B cell (primary cell): ENCODE data around the gene ZFYVE9. TPM values are rescaled to one million over a fixed set of nuclear protein-coding genes. Genes with fewer than 3 reads are reported as not detected.

ENCODE experiments used
- ATAC-seq: fragments of 200-7000 bp; cut with Tn5 transposase; one replicate; pipeline ENCODE4 v1.10.0; 2021; ENCODE audit warnings: low read depth, mild to moderate bottlenecking, moderate number of reproducible peaks, moderate library complexity
- CTCF ChIA-PET: fragments of 350-600 bp; sonication (Branson Sonifier 250); formaldehyde crosslinking; loops from one replicate; lab custom pipeline; 2021; ENCODE audit warnings: antibody characterized with exemption, inconsistent platforms; lab: Charles Lee
- POLR2A ChIA-PET: fragments of 350-600 bp; sonication (Branson Sonifier 250); formaldehyde crosslinking; loops from one replicate; lab custom pipeline; 2021; ENCODE audit warnings: antibody characterized with exemption; lab: Charles Lee
- DNase-seq: peaks from one replicate; pipeline ENCODE4 v3.0.0; 2013
- H2AFZ ChIP-seq: 2 replicates; pipeline ENCODE4 v1.6.1; 2012; ENCODE audit warnings: mild to moderate bottlenecking, low read depth, low read length; ENCODE audit not compliant: insufficient read depth, poor library complexity, severe bottlenecking
- H3K27ac ChIP-seq, 2 donors: 1 replicate in 1 of 2; 2 replicates in 1 of 2; pipeline ENCODE4 v1.5.1; 2012 to 2013; ENCODE audit warnings: low read length in 2 of 2, mild to moderate bottlenecking in 2 of 2, moderate library complexity in 1 of 2
- H3K27me3 ChIP-seq, 4 experiments: fragments of 200-600 bp in 1 of 4; sonication (generic) in 1 of 4; replicated peaks in 1 of 4; 1 replicate in 2 of 4; 2 replicates in 2 of 4; pipeline versions ENCODE4 v1.6.1 to v1.7.0; 2013 to 2016; ENCODE audit warnings: low read length in 3 of 4, mild to moderate bottlenecking in 2 of 4, mixed read lengths in 1 of 4, moderate library complexity in 1 of 4; ENCODE audit not compliant: insufficient read depth in 4 of 4, control insufficient read depth in 3 of 4; ENCODE audit errors: control extremely low read depth in 1 of 4
- H3K36me3 ChIP-seq, 2 experiments: replicated peaks in 1 of 2; 1 replicate in 1 of 2; 2 replicates in 1 of 2; pipeline versions ENCODE4 v1.6.1 to v1.7.1; 2013; ENCODE audit warnings: low read length in 1 of 2; ENCODE audit not compliant: insufficient read depth in 2 of 2, control insufficient read depth in 1 of 2; ENCODE audit errors: control extremely low read depth in 1 of 2, extremely low read depth in 1 of 2
- H3K4me1 ChIP-seq, 2 donors: fragments of 200-600 bp in 1 of 2; sonication (generic) in 1 of 2; 1 replicate in 1 of 2; 2 replicates in 1 of 2; pipeline versions ENCODE4 v1.5.1 to v1.6.1; 2013 to 2017; ENCODE audit warnings: low read length in 2 of 2; ENCODE audit not compliant: control insufficient read depth in 2 of 2, insufficient read depth in 2 of 2
- H3K4me2 ChIP-seq: replicated peaks from 2 replicates; pipeline ENCODE3; 2012; ENCODE audit warnings: mild to moderate bottlenecking, low read depth, low read length; ENCODE audit not compliant: poor library complexity, severe bottlenecking
- H3K4me3 ChIP-seq, 5 experiments: fragments of 200-600 bp in 1 of 5; sonication (generic) in 1 of 5; 1 replicate in 3 of 5; 2 replicates in 2 of 5; pipeline versions ENCODE4 v1.5.1 to v1.7.0; 2011 to 2016; ENCODE audit warnings: low read length in 4 of 5, mild to moderate bottlenecking in 4 of 5, low read depth in 2 of 5, control low read depth in 1 of 5, moderate library complexity in 1 of 5; ENCODE audit not compliant: insufficient read depth in 1 of 5; ENCODE audit errors: control extremely low read depth in 1 of 5, extremely low read depth in 1 of 5
- H3K79me2 ChIP-seq: fragments of 200-600 bp; sonication (generic); one replicate; pipeline ENCODE4 v1.6.0; 2016; ENCODE audit warnings: low read length; ENCODE audit not compliant: control insufficient read depth, insufficient read depth
- H3K9ac ChIP-seq: fragments of 200-600 bp; sonication (generic); 2 replicates; pipeline ENCODE4 v1.6.1; 2017; ENCODE audit warnings: mild to moderate bottlenecking, low read length, moderate library complexity
- H3K9me3 ChIP-seq, 3 donors: one replicate each; pipeline versions ENCODE4 v1.6.1 to v1.7.1; 2013; ENCODE audit warnings: low read length in 2 of 3; ENCODE audit not compliant: control insufficient read depth in 2 of 3, insufficient read depth in 1 of 3; ENCODE audit errors: control extremely low read depth in 1 of 3
- H4K20me1 ChIP-seq: 2 replicates; pipeline ENCODE4 v1.6.0; 2012; ENCODE audit warnings: mild to moderate bottlenecking, low read length; ENCODE audit not compliant: insufficient read depth, control insufficient read depth, poor library complexity, severe bottlenecking
- H3K27ac Mint-ChIP-seq: one replicate; pipeline ENCODE4 v1.8.0; 2021; ENCODE audit warnings: mixed read lengths
- H3K27me3 Mint-ChIP-seq: one replicate; pipeline ENCODE4 v1.8.0; 2021; ENCODE audit warnings: mixed read lengths
- H3K4me1 Mint-ChIP-seq: one replicate; pipeline ENCODE4 v1.8.0; 2021; ENCODE audit warnings: mixed read lengths
- H3K4me3 Mint-ChIP-seq: one replicate; pipeline ENCODE4 v1.8.0; 2021; ENCODE audit warnings: mixed read lengths
- H3K9me3 Mint-ChIP-seq: one replicate; pipeline ENCODE4 v1.8.0; 2022; ENCODE audit warnings: mixed read lengths; ENCODE audit not compliant: insufficient read depth
- CTCF ChIP-seq: fragments of 200-600 bp; IDR thresholded peaks from one replicate; pipeline ENCODE4 v1.8.0; 2022; ENCODE audit warnings: antibody characterized with exemption, mild to moderate bottlenecking
- EZH2 ChIP-seq: IDR thresholded peaks from 2 replicates; pipeline ENCODE4 v1.6.1; 2012; ENCODE audit warnings: borderline replicate concordance, low read depth, mild to moderate bottlenecking, moderate library complexity, low read length; ENCODE audit not compliant: insufficient read depth, poor library complexity, severe bottlenecking
- WGBS: methylation state at CpG from one replicate; pipeline ENCODE4 v1.1.5; 2013; ENCODE audit warnings: missing lambda C conversion rate; ENCODE audit not compliant: insufficient coverage; 5-methylcytosine and 5-hydroxymethylcytosine counted together
- intact Hi-C: fragments of 100-400 bp; cut with micrococcal nuclease; formaldehyde crosslinking; loops from one replicate; pipeline ENCODE4 v1.10.0; 2022
- polyA plus RNA-seq: library from polyadenylated mRNA; depleted of rRNA; stranded (reverse); fragments of >200 nt; gene quantifications from 2 replicates; pipeline ENCODE4 v1.2.3, GENCODE V29; 2012
- total RNA-seq, 2 donors: library from RNA; stranded (reverse); fragments of 120-200 nt in 1 of 2; gene quantifications; 1 replicate in 1 of 2; 2 replicates in 1 of 2; pipeline versions ENCODE4 v1.2.3 to v1.2.4, GENCODE V29; 2013 to 2022

Gene ZFYVE9
- total and polyA plus RNA-seq, 2 donors (not counting 1 experiment from before 2014, with no cell fraction given): 0.16 to 3.3 TPM

- H3K9me3 ChIP-seq: no peaks in the 10 kb centered on the region
- no peak for TF ChIP-seq EZH2
- no peak for TF ChIP-seq CTCF
- whole genome bisulfite sequencing: no CpG with 5 or more reads among the region's 1 CpG
- H3K36me3 ChIP-seq: no peaks in the 10 kb centered on the region
- no peak overlapping the region for H3K9ac ChIP-seq
- H3K27ac ChIP-seq: no peak overlapping the region
- H4K20me1 ChIP-seq: no peaks in the 10 kb centered on the region
- no peak overlapping the region for H3K4me3 ChIP-seq
- ChIA-PET CTCF (interaction anchor here (1.8 kb wide), 1 partner anchor 9 kb away, joined by 7 read pairs; the partner anchor contains the start of gene ZFYVE9), POLR2A (no interaction called here)
- H3K4me1 ChIP-seq: no peaks in the 10 kb centered on the region
- DNase-seq: no peak
- ATAC-seq: no peak
- Mint-ChIP-seq H3K9me3 (no peaks in the 10 kb centered on the region), H3K27me3 (peaks cover 8% of the 10 kb centered on the region), H3K27ac (no peak overlapping the region), H3K4me1 (no peaks in the 10 kb centered on the region), H3K4me3 (no peak overlapping the region)
- H3K27me3 ChIP-seq: peaks cover 0 to 5% (median 0%) of the 10 kb centered on the region in 4 experiments
- H3K79me2 ChIP-seq: no peaks in the 10 kb centered on the region
- H3K4me2 ChIP-seq: no peak overlapping the region
- intact Hi-C loops: no loop called here
- H2AFZ ChIP-seq: no peak overlapping the region
These were observed 9.1 kb downstream of the ZFYVE9 start for GRCh38 chr1:52150946-52151345.

DNA sequence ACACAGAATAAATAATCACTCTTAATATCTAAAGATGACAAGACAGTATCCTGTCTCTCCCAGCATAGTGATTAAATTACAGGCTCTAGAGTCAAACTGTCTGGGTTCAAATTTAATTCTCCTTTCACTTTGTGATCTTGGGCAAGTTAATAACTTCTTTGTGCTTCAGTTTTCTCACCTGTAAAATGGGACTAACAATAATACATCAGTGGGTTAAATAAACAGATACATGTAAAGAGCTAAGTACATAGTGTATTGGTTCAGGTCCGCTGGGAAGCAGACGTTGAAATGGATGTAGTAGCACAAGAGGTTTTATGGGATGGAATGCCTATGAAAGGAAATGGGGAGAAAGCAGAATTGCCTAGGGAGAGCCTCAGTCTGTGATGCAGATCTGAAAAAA lies 10.7 kb downstream of the ZFYVE9 start:
- no peaks in the 10 kb centered on the region for H3K4me1 Mint-ChIP-seq
- no peak overlapping the region for H3K4me3 ChIP-seq

More for the DNA sequence above, 10.7 kb downstream of the ZFYVE9 start:
- H3K4me2 ChIP-seq: no peak overlapping the region
- CTCF ChIA-PET: no interaction called here
- H3K27me3 ChIP-seq: peaks cover 0 to 1% (median 0%) of the 10 kb centered on the region in 4 experiments
- H3K27ac Mint-ChIP-seq: no peak overlapping the region
- H3K9me3 Mint-ChIP-seq: no peaks in the 10 kb centered on the region
- H3K4me3 Mint-ChIP-seq: no peak overlapping the region
- H4K20me1 ChIP-seq: no peaks in the 10 kb centered on the region
- no peaks in the 10 kb centered on the region for H3K36me3 ChIP-seq
- H2AFZ ChIP-seq: no peak overlapping the region
- 85% methylated on average over 2 of the region's 2 CpGs for WGBS
- POLR2A ChIA-PET: no interaction called here
- DNase-seq: no peak
- H3K9ac ChIP-seq: no peak overlapping the region
- intact Hi-C loops: no loop called here
- ATAC-seq: no peak
- H3K79me2 ChIP-seq: no peaks in the 10 kb centered on the region
- no peaks in the 10 kb centered on the region for H3K4me1 ChIP-seq
- no peaks in the 10 kb centered on the region for H3K9me3 ChIP-seq
- no peak for TF ChIP-seq CTCF
- no peak for TF ChIP-seq EZH2
- H3K27ac ChIP-seq: no peak overlapping the region
- H3K27me3 Mint-ChIP-seq: peaks cover 3% of the 10 kb centered on the region
